K562 (cell line): ENCODE data around the gene UCK1. TPM values are rescaled to one million over a fixed set of nuclear protein-coding genes. Genes with fewer than 3 reads are reported as not detected.

Source experiments
- ARID1B ChIP-seq: fragments of 450-650 bp; IDR thresholded peaks from 2 replicates; pipeline ENCODE4 v1.6.1; 2016; ENCODE audit warnings: antibody characterized with exemption, mild to moderate bottlenecking, inconsistent platforms
- CBX3 ChIP-seq, 2 experiments: IDR thresholded peaks; 1 replicate in 1 of 2; 2 replicates in 1 of 2; pipeline ENCODE4 v1.6.1; 2012; ENCODE audit warnings: inconsistent platforms in 2 of 2, low read length in 2 of 2, borderline replicate concordance in 1 of 2, control low read depth in 1 of 2
- CREM ChIP-seq: IDR thresholded peaks from 2 replicates; pipeline ENCODE4 v1.6.1; 2014; ENCODE audit warnings: antibody characterized with exemption, low read depth
- EGR1 ChIP-seq: fragments of 450-650 bp; conservative IDR thresholded peaks from 2 replicates; pipeline ENCODE4 v1.6.1; 2017; ENCODE audit warnings: mild to moderate bottlenecking
- ILF3 ChIP-seq: fragments of 450-650 bp; IDR thresholded peaks from 2 replicates; pipeline ENCODE4 v1.6.1; 2018; ENCODE audit warnings: antibody characterized with exemption, mild to moderate bottlenecking, moderate library complexity, borderline replicate concordance
- ILK ChIP-seq: fragments of 450-650 bp; IDR thresholded peaks from 2 replicates; pipeline ENCODE4 v1.6.1; 2016; ENCODE audit warnings: missing genetic modification characterization, low read depth, mild to moderate bottlenecking, missing compliant biosample characterization, moderate library complexity, borderline replicate concordance
- MITF ChIP-seq: IDR thresholded peaks from 2 replicates; pipeline ENCODE4 v1.6.1; 2014; ENCODE audit warnings: antibody characterized with exemption
- MTF1 ChIP-seq: fragments of 250-450 bp; sonication (Bioruptor Pico); IDR thresholded peaks from 2 replicates; pipeline ENCODE4 v1.9.0; 2021; ENCODE audit warnings: moderate library complexity, mild to moderate bottlenecking, inconsistent platforms, borderline replicate concordance
- MYNN ChIP-seq, 2 experiments: sonication (generic); formaldehyde crosslinking in 1 of 2; IDR thresholded peaks; 2 replicates each; pipeline versions ENCODE4 v1.5.0 to v1.6.1; 2016 to 2020; ENCODE audit warnings: antibody characterized with exemption in 1 of 2, missing genetic modification reagents in 1 of 2
- NELFE ChIP-seq: IDR thresholded peaks from 2 replicates; pipeline ENCODE4 v1.6.1; 2011; ENCODE audit warnings: mild to moderate bottlenecking; ENCODE audit not compliant: insufficient read depth, insufficient read length
- PBX2 ChIP-seq, 2 experiments: IDR thresholded peaks in 1 of 2; conservative IDR thresholded peaks in 1 of 2; 2 replicates each; pipeline ENCODE4 v1.6.1; 2016; ENCODE audit warnings: low read depth in 2 of 2, mild to moderate bottlenecking in 1 of 2, missing compliant biosample characterization in 1 of 2, missing genetic modification characterization in 1 of 2, moderate library complexity in 1 of 2
- POLR2G ChIP-seq: fragments of 200-400 bp; formaldehyde crosslinking; IDR thresholded peaks from 2 replicates; pipeline ENCODE4 v1.6.1; 2017; ENCODE audit warnings: low read depth, mild to moderate bottlenecking, antibody characterized with exemption, low read length, moderate library complexity
- RBBP5 ChIP-seq: fragments of 200-600 bp; sonication (generic); IDR thresholded peaks from 2 replicates; pipeline ENCODE4 v1.6.1; 2012; ENCODE audit warnings: borderline replicate concordance, mild to moderate bottlenecking, low read length, control low read depth, inconsistent platforms; ENCODE audit not compliant: insufficient read depth, poor library complexity, severe bottlenecking
- RBM15 ChIP-seq: fragments of 200-400 bp; formaldehyde crosslinking; IDR thresholded peaks from 2 replicates; pipeline ENCODE4 v1.6.1; 2018; ENCODE audit warnings: mild to moderate bottlenecking, low read length, moderate library complexity; ENCODE audit not compliant: insufficient read depth
- SMC3 ChIP-seq: conservative IDR thresholded peaks from 2 replicates; pipeline ENCODE4 v1.6.1; 2011; ENCODE audit warnings: low read depth, low read length, improper control_type of control experiment; ENCODE audit not compliant: insufficient read depth
- SREBF1 ChIP-seq: fragments of 150-350 bp; IDR thresholded peaks from 2 replicates; pipeline ENCODE4 v1.6.1; 2014; ENCODE audit warnings: antibody characterized with exemption, low read depth, low read length, borderline replicate concordance
- TAL1 ChIP-seq: fragments of 450-650 bp; IDR thresholded peaks from 2 replicates; pipeline ENCODE4 v1.6.1; 2016; ENCODE audit warnings: mild to moderate bottlenecking
- TCFL5 ChIP-seq: fragments of 250-450 bp; sonication (Bioruptor Pico); conservative IDR thresholded peaks from 2 replicates; pipeline ENCODE4 v1.6.1; 2021; ENCODE audit warnings: mild to moderate bottlenecking, moderate library complexity, matching md5 sums
- TOE1 ChIP-seq, 2 experiments: fragments of 450-650 bp in 1 of 2; sonication (generic) in 1 of 2; formaldehyde crosslinking in 1 of 2; IDR thresholded peaks; 2 replicates each; pipeline versions ENCODE4 v1.7.1 to v1.8.0; 2016 to 2022; ENCODE audit warnings: borderline replicate concordance in 2 of 2, mild to moderate bottlenecking in 2 of 2, antibody characterized with exemption in 1 of 2, inconsistent platforms in 1 of 2, low read depth in 1 of 2, missing genetic modification reagents in 1 of 2, moderate library complexity in 1 of 2
- TRIM28 ChIP-seq: fragments of 450-650 bp; IDR thresholded peaks from 2 replicates; pipeline ENCODE4 v1.6.1; 2017
- ZEB2 ChIP-seq: fragments of 450-650 bp; IDR thresholded peaks from 2 replicates; pipeline ENCODE4 v1.6.1; 2016
- ZKSCAN8 ChIP-seq: fragments of 200-800 bp; sonication (Bioruptor generic); IDR thresholded peaks from 2 replicates; pipeline ENCODE4 v1.6.1; 2016; ENCODE audit warnings: missing genetic modification characterization, missing compliant biosample characterization
- ZNF280A ChIP-seq: fragments of 450-650 bp; IDR thresholded peaks from 2 replicates; pipeline ENCODE4 v1.6.1; 2018; ENCODE audit warnings: mild to moderate bottlenecking, low read depth; ENCODE audit not compliant: partially characterized antibody
- polyA plus RNA-seq, 8 experiments: library from polyadenylated mRNA; depleted of rRNA in 4 of 8; stranded (reverse) in 5 of 8; unstranded in 3 of 8; fragments of >200 nt; fragmentation: Nextera tagmentation in 2 of 8; fragmentation: Illumina TruSeq in 1 of 8; extraction: Ambion mirVana in 2 of 8; extraction: Trizol in 1 of 8; gene quantifications; 2 replicates each; pipeline versions ENCODE4 v1.2.1 to v1.2.3, GENCODE V29; 2011 to 2014; ENCODE audit warnings: inconsistent platforms in 1 of 8, missing spikeins in 1 of 8
- total RNA-seq, 7 experiments: library from RNA; depleted of rRNA in 6 of 7; stranded (reverse); fragments of >200 nt in 6 of 7; fragmentation: Illumina TruSeq in 2 of 7; extraction: Trizol in 2 of 7; gene quantifications; 2 replicates each; pipeline versions ENCODE4 v1.2.1 to v1.2.3, GENCODE V29; 2011 to 2021; ENCODE audit warnings: low replicate concordance in 1 of 7

UCK1 gene
- total and polyA plus RNA-seq, 9 of the 15 experiments (the other 6 are each of a cell fraction or from before 2014, with no cell fraction given), result 0.27 to 27.5 (median 16.1) TPM

- TF ChIP-seq SMC3, result no peak
- TF ChIP-seq TAL1, result peak; percentile 31; the same call in 1 of the 2 replicates
- TF ChIP-seq ARID1B, result no peak
- no peak for TF ChIP-seq SREBF1
- no peak for TF ChIP-seq CREM
- TF ChIP-seq CBX3 (IDR thresholded peaks at IDR 0.05; ENCODE audit: borderline replicate concordance in 1 of 2, low read length in 2 of 2), result peak in 1 of 2 experiments; percentile 99; a peak in 2 of 3 replicates
- no peak for TF ChIP-seq ILF3
- no peak for TF ChIP-seq PBX2 (CRISPR knock-in tag; IDR thresholded peaks at IDR 0.05; ENCODE audit: low read depth)
- peak; percentile 57 for TF ChIP-seq PBX2 (tag; conservative IDR thresholded peaks at IDR 0.05; ENCODE audit: low read depth)
- TF ChIP-seq TRIM28, result peak; percentile 99
- TF ChIP-seq ILK (tag), result no peak
- TF ChIP-seq MYNN (IDR thresholded peaks at IDR 0.05), result no peak
- no peak for TF ChIP-seq MYNN (CRISPR knock-in tag; IDR thresholded peaks at IDR 0.05)
- TF ChIP-seq RBM15, result no peak
- peak; percentile 89 for TF ChIP-seq ZNF280A
- TF ChIP-seq POLR2G, result no peak
- TF ChIP-seq ZEB2, result 0 out of 2 replicates have a peak, but pooled peaks have one; percentile 23
- TF ChIP-seq MITF, result no peak
- no peak for TF ChIP-seq MTF1
- no peak for TF ChIP-seq TOE1 (IDR thresholded peaks at IDR 0.05; ENCODE audit: borderline replicate concordance)
- no peak for TF ChIP-seq TOE1 (CRISPR knock-in tag; IDR thresholded peaks at IDR 0.05; ENCODE audit: borderline replicate concordance, low read depth)
- TF ChIP-seq TCFL5 (CRISPR knock-in tag), result no peak
- no peak for TF ChIP-seq NELFE
- no peak for TF ChIP-seq EGR1
- no peak for TF ChIP-seq ZKSCAN8 (CRISPR knock-in tag)
- TF ChIP-seq RBBP5, result no peak
These were observed 12.1 kb upstream of the UCK1 start (continued) for GRCh38 chr9:131543141-131543540.
